VCaP (cell line): ENCODE results near the gene TAB2.

Experiments
- H3K27ac ChIP-seq: fragments of 450-650 bp; 2 replicates; pipeline ENCODE4 v1.5.1; 2017
- CTCF ChIP-seq: fragments of 450-650 bp; conservative IDR thresholded peaks from 2 replicates; pipeline ENCODE4 v1.5.1; 2017; ENCODE audit warnings: mild to moderate bottlenecking, moderate library complexity

Gene TAB2

GRCh38 chr6:149319422-149319821 is 1.9 kb downstream of the TAB2 start:
- H3K27ac ChIP-seq, result peak overlapping the region; percentile 96
- no peak for TF ChIP-seq CTCF

GRCh38 chr6:149320016-149320415 is 2.5 kb downstream of the TAB2 start:
- peak overlapping the region; percentile 96 for H3K27ac ChIP-seq

GRCh38 chr6:149320796-149321195 is 3.3 kb downstream of the TAB2 start:
- peak overlapping the region; percentile 96 for H3K27ac ChIP-seq
- no peak for TF ChIP-seq CTCF

GRCh38 chr6:149323353-149323752 is 5.8 kb downstream of the TAB2 start:
- H3K27ac ChIP-seq, result peak overlapping the region; percentile 96

GRCh38 chr6:149323925-149324324 is 6.4 kb downstream of the TAB2 start:
- peak overlapping the region; percentile 96 for H3K27ac ChIP-seq
- no peak for TF ChIP-seq CTCF

More at GRCh38 chr6:149323353-149323752, 5.8 kb downstream of the TAB2 start:
- no peak for TF ChIP-seq CTCF

- no peak for TF ChIP-seq CTCF
- peak overlapping the region; percentile 96 for H3K27ac ChIP-seq
These were observed 6.9 kb downstream of the TAB2 start for GRCh38 chr6:149324428-149324827.

GRCh38 chr6:149325648-149326236 is 8.2 kb downstream of the TAB2 start:
- H3K27ac ChIP-seq, result peak overlapping the region; percentile 96; the same call in 1 of the 2 replicates
- TF ChIP-seq CTCF, result no peak

GRCh38 chr6:149327638-149328037 is 10.1 kb downstream of the TAB2 start:
- H3K27ac ChIP-seq, result no peak overlapping the region
- no peak for TF ChIP-seq CTCF
